ENCODE data around the gene TP53TG3C. TPM values are rescaled to one million over a fixed set of nuclear protein-coding genes. Genes with fewer than 3 reads are reported as not detected.
"Not testable (repeated sequence)": the region's sequence is repeated elsewhere in the genome, so short reads cannot be mapped to it uniquely, and the experiment has no call there.

The TP53TG3C gene
- total RNA-seq: not detected

GRCh38 chr16:33193926-33194325 lies at the start of gene TP53TG3C:
Gene TP53TG3C, plus strand, starts transcription at chr16:33194226. Its CDS starts 68 bp downstream, at chr16:33194294.
- DNase-seq (ENCODE audit: low spot score): not testable (repeated sequence)

Other genes with a start within 250 kb of the TP53TG3C start
- gene TP53TG3E, start 110.1 kb downstream of the TP53TG3C start, total RNA-seq: not detected
- not detected for gene TP53TG3B, start 166.6 kb downstream of the TP53TG3C start, total RNA-seq